ENCODE measurements around the gene SSBP3.

Gene SSBP3

DNA sequence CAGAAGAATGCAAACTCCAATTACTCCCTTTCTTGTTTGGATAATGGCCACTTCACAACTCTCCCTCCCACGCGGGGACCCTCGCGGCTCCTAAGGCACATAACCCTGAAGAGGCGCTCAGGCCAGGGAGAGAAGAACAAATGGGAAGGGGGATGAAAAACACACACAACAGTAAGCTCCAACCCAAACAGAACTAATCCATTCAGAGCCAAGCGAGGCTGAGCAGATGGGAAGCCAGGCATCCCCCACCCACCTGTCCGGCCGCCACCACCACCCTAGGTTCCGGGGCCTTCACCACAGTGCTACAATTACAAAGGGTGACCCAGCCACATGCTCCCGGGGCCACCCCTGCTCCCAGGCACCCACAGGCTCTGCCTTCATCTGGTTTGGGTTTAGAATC, 104.7 kb downstream of the SSBP3 start:
- H3K27me3 ChIP-seq (ENCODE audit: low read depth, low read length), result no peaks in the 10 kb centered on the region
- H3K4me1 ChIP-seq (ENCODE audit: low read length), result no peaks in the 10 kb centered on the region
- no peak overlapping the region for H2AFZ ChIP-seq (ENCODE audit: low read depth, low read length)
- no peak overlapping the region for H3K27ac ChIP-seq (ENCODE audit: low read length)
- H3K36me3 ChIP-seq (replicated peaks; ENCODE audit: low read depth, low read length), result no peaks in the 10 kb centered on the region
- no peak overlapping the region for H3K4me3 ChIP-seq (ENCODE audit: low read length)
- no peaks in the 10 kb centered on the region for H3K9me3 ChIP-seq (ENCODE audit: insufficient read depth, low read length)
- TF ChIP-seq EZH2phosphoT487 (IDR thresholded peaks at IDR 0.05; ENCODE audit: low read depth), result no peak
- TF ChIP-seq, protein P1, sequence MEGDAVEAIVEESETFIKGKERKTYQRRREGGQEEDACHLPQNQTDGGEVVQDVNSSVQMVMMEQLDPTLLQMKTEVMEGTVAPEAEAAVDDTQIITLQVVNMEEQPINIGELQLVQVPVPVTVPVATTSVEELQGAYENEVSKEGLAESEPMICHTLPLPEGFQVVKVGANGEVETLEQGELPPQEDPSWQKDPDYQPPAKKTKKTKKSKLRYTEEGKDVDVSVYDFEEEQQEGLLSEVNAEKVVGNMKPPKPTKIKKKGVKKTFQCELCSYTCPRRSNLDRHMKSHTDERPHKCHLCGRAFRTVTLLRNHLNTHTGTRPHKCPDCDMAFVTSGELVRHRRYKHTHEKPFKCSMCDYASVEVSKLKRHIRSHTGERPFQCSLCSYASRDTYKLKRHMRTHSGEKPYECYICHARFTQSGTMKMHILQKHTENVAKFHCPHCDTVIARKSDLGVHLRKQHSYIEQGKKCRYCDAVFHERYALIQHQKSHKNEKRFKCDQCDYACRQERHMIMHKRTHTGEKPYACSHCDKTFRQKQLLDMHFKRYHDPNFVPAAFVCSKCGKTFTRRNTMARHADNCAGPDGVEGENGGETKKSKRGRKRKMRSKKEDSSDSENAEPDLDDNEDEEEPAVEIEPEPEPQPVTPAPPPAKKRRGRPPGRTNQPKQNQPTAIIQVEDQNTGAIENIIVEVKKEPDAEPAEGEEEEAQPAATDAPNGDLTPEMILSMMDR (IDR thresholded peaks at IDR 0.05; ENCODE audit: low read depth, low read length), result no peak
- no peaks in the 10 kb centered on the region for H3K79me2 ChIP-seq (ENCODE audit: low read length)
- H3K4me2 ChIP-seq (ENCODE audit: low read length), result no peak overlapping the region
- H4K20me1 ChIP-seq (ENCODE audit: insufficient read depth, low read length), result no peaks in the 10 kb centered on the region
- H3K9ac ChIP-seq (ENCODE audit: low read length), result no peak overlapping the region

DNA sequence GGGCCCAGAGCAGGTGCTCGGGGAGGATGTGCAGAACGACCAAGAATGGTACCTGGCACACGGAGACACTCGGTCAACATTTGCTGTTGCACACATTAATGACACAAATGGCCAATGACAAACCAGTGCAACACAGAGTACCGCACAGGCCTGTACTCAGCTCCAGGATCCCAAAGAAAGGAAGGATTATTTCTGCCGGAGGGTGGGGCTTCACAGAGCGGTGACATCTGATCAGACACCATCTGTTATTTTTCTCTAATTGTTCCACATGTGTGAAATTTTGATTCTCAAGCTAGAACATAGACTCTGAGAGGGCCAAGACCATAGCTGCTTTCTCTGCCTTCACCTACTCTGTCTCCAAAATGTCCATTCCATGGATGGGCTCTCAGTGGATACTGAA, 105.8 kb downstream of the SSBP3 start:
- Histone ChIP-seq H3K27ac (ENCODE audit: low read length) (no peak overlapping the region), H3K79me2 (ENCODE audit: low read length) (no peaks in the 10 kb centered on the region), H3K9ac (ENCODE audit: low read length) (no peak overlapping the region), H3K4me1 (ENCODE audit: low read length) (no peaks in the 10 kb centered on the region), H3K27me3 (ENCODE audit: low read depth, low read length) (no peaks in the 10 kb centered on the region), H3K36me3 (replicated peaks; ENCODE audit: low read depth, low read length) (no peaks in the 10 kb centered on the region), H4K20me1 (ENCODE audit: insufficient read depth, low read length) (no peaks in the 10 kb centered on the region), H3K4me2 (ENCODE audit: low read length) (no peak overlapping the region), H3K4me3 (ENCODE audit: low read length) (no peak overlapping the region), H2AFZ (ENCODE audit: low read depth, low read length) (no peak overlapping the region), H3K9me3 (ENCODE audit: insufficient read depth, low read length) (no peaks in the 10 kb centered on the region)
- TF ChIP-seq, protein P1 (IDR thresholded peaks at IDR 0.05; ENCODE audit: low read depth, low read length), result no peak
- no peak for TF ChIP-seq EZH2phosphoT487 (IDR thresholded peaks at IDR 0.05; ENCODE audit: low read depth)

DNA sequence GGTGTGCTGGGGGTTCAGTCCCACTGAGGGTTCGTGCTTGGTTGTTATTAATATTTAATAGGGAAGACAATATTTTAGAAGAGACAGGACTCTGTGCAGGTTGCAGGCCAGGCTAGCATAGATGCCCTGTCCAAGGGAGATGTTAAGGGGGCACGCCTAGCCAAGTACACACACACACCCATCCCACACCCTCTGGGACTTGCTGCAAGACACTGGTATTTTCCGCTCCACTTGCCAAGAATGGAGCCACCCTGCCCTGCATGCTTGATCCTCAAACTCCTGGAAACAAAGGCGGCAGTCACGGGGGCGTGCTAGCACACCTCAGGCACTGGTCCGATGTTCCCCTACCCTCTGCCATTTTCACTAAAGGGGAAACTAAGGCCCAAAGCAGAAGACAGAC, 107.2 kb downstream of the SSBP3 start:
- H3K4me2 ChIP-seq (ENCODE audit: low read length), result no peak overlapping the region
- no peak overlapping the region for H3K27ac ChIP-seq (ENCODE audit: low read length)
- H3K36me3 ChIP-seq (replicated peaks; ENCODE audit: low read depth, low read length), result no peaks in the 10 kb centered on the region
- no peaks in the 10 kb centered on the region for H3K4me1 ChIP-seq (ENCODE audit: low read length)
- TF ChIP-seq EZH2phosphoT487 (IDR thresholded peaks at IDR 0.05; ENCODE audit: low read depth), result no peak
- TF ChIP-seq, protein P1 (IDR thresholded peaks at IDR 0.05; ENCODE audit: low read depth, low read length), result no peak
- H3K27me3 ChIP-seq (ENCODE audit: low read depth, low read length), result no peaks in the 10 kb centered on the region
- H4K20me1 ChIP-seq (ENCODE audit: insufficient read depth, low read length), result no peaks in the 10 kb centered on the region
- no peaks in the 10 kb centered on the region for H3K79me2 ChIP-seq (ENCODE audit: low read length)
- H3K9ac ChIP-seq (ENCODE audit: low read length), result no peak overlapping the region
- no peaks in the 10 kb centered on the region for H3K9me3 ChIP-seq (ENCODE audit: insufficient read depth, low read length)
- no peak overlapping the region for H2AFZ ChIP-seq (ENCODE audit: low read depth, low read length)
- H3K4me3 ChIP-seq (ENCODE audit: low read length), result no peak overlapping the region

DNA sequence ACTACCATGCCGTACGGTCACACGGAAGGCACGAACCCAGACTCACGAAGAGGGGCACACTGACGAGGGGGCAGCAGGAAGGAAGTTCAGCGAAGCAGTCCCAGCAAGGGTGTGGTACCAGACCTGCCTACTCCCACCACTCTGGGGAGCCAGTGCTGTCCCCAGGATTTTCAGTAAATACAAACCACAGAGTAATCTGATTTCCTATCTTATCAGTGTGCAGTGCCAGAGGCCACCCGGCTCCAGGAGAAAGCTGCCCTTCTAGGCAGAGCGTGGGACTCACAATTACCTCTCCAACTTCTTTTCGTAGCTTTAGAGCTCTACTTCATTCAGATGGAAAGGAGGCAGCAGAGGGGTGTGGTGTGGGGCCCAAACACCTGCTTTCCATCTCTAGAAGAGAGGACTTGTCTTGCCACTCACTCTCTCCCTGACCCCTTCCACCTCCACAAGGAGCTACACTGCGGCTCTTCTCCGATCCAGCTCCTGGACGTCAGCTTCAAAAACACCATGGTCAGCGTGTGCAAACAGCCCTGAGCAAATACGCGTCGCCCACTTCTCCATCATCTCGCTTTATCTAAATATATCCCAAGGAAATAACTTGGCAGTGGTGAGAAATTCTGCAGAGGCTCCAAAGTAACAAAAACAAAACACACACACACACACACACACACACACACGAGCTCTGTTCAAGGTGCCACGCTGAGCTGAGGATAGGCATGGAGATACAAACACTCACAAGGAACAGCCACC, 107.7 kb downstream of the SSBP3 start:
- Histone ChIP-seq H3K4me2 (ENCODE audit: low read length) (no peak overlapping the region), H3K9me3 (ENCODE audit: insufficient read depth, low read length) (no peaks in the 10 kb centered on the region), H3K4me3 (ENCODE audit: low read length) (no peak overlapping the region), H2AFZ (ENCODE audit: low read depth, low read length) (no peak overlapping the region), H3K36me3 (replicated peaks; ENCODE audit: low read depth, low read length) (no peaks in the 10 kb centered on the region), H3K4me1 (ENCODE audit: low read length) (no peaks in the 10 kb centered on the region), H3K27me3 (ENCODE audit: low read depth, low read length) (no peaks in the 10 kb centered on the region), H3K27ac (ENCODE audit: low read length) (no peak overlapping the region), H3K79me2 (ENCODE audit: low read length) (no peaks in the 10 kb centered on the region), H3K9ac (ENCODE audit: low read length) (no peak overlapping the region), H4K20me1 (ENCODE audit: insufficient read depth, low read length) (no peaks in the 10 kb centered on the region)
- no peak for TF ChIP-seq EZH2phosphoT487 (IDR thresholded peaks at IDR 0.05; ENCODE audit: low read depth)
- TF ChIP-seq, protein P1 (IDR thresholded peaks at IDR 0.05; ENCODE audit: low read depth, low read length), result no peak
